NOMO-1 treated with dmso at 0.1 percent for 144 hours (cell line): Measurements from ENCODE around the gene OGFRL1.

Experiments
- DNase-seq: peaks from one replicate; lab custom pipeline; 2025; ENCODE audit not compliant: unreplicated experiment; lab: John Stamatoyannopoulos, UW

The OGFRL1 gene

DNA sequence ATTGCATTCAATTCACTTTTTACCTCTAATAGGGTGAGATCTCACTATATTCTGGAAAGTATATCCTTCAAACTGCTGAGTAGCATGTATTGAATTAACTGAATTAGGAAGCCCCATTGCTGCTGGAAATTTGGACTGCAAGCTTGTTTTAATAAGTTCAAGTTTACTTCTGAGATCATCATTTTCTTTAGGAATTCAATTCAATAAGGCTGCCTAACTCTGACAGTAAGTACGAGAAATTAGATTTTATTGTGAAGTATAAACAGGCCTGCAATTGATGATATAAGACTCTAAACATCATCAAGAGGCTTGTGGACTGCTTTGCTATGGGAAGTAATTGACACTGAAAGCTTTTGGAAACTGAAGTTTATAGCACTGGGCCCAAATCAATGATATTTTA is 44.4 kb downstream of the OGFRL1 start:
- no peak for DNase-seq

- DNase-seq, result no peak
These were observed 45.1 kb downstream of the OGFRL1 start for GRCh38 chr6:71333697-71334096.

- DNase-seq, result no peak
These were observed 46.2 kb downstream of the OGFRL1 start for GRCh38 chr6:71334768-71335167.

GRCh38 chr6:71335544-71335943 is 46.9 kb downstream of the OGFRL1 start:
- DNase-seq, result no peak

- DNase-seq, result no peak
These were observed 48.3 kb downstream of the OGFRL1 start for GRCh38 chr6:71336901-71337300.

- no peak for DNase-seq
These were observed 50.1 kb downstream of the OGFRL1 start for GRCh38 chr6:71338540-71339316.

GRCh38 chr6:71342772-71343171 is 54.2 kb downstream of the OGFRL1 start:
- no peak for DNase-seq

DNA sequence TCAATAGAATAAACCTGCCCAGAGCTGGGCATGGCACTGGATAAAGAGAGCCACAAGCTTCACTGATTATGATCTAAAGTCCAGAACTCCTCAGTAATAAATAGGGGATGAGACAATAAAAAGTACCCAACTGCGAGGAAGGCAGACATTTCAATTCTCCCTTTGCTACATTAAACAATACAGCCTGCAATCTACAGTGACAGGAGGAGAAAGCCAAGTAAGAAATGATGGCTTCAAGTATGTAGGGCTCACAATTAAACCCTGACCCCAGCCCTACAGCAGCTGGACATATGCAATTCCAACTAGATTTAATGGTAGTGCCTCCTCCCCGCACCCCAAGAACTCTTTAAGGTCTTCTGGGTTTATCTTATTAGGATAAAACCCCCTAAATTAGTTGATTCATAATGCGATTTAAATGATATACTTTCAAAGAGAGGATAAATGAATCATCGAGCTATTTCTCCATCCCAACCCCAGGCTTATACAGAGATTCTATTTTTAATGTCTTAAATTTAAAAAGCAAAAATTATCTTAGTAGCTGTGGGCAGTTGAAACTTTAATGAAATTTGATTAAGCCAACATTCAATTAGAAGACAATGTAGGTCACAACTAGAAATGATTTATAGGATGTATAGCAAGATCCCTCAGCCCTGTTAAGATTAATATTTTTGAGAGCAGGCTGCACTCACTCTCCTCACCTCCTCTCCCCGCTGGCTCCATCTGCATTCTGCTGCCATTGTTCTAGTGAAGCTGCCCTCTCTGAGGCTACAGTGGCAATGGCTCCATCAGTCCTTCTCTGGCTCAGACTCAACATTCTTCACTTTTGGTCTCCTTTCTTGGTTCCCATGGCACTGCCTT is 57.1 kb downstream of the OGFRL1 start:
- no peak for DNase-seq

GRCh38 chr6:71346334-71346694 is 57.7 kb downstream of the OGFRL1 start:
- DNase-seq, result no peak

- peak; percentile 15 for DNase-seq
These were observed 58.5 kb downstream of the OGFRL1 start for GRCh38 chr6:71347119-71347518.

DNA sequence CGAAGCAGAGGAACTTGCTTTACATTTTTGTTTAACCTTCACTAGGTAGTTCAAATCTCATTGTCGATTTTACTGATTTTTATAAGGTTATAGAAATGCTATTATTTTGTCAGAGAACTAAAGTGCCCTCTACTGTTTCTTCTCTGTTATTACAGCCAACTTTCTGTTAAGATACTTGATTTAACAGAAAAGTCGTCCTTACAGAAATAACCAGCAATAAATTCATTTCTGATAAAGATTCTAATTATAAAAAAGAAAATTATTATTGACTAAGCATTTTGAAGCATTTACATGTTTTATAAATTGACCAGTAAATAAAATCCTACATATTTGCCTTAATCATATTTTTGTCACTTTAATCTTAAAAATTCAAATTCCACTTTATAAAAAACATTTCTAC is 60.8 kb downstream of the OGFRL1 start:
- DNase-seq, result no peak

GRCh38 chr6:71349976-71350615 is 61.5 kb downstream of the OGFRL1 start:
- DNase-seq, result no peak

- DNase-seq, result no peak
These were observed 62.6 kb downstream of the OGFRL1 start for GRCh38 chr6:71351190-71351589.
